Spleen (tissue), 11 donors: ENCODE results near the gene CLCN3. TPM values are rescaled to one million over a fixed set of nuclear protein-coding genes. Genes with fewer than 3 reads are reported as not detected.

ENCODE experiments used
- DNase-seq: peaks from one replicate; pipeline ENCODE4 v3.0.0-alpha.2; 2020
- H3K27ac ChIP-seq, 8 donors: fragments of 200-600 bp; sonication (generic) in 7 of 8; 1 replicate in 4 of 8; 2 replicates in 4 of 8; pipeline versions ENCODE4 v1.5.0 to v1.8.0; 2016 to 2021; ENCODE audit warnings: inconsistent platforms in 4 of 8, mild to moderate bottlenecking in 4 of 8, moderate library complexity in 1 of 8
- H3K27me3 ChIP-seq, 7 donors: fragments of 200-600 bp; sonication (generic) in 6 of 7; replicated peaks in 1 of 7; 1 replicate in 4 of 7; 2 replicates in 3 of 7; pipeline versions ENCODE4 v1.5.0 to v1.8.0; 2016 to 2021; ENCODE audit warnings: inconsistent platforms in 3 of 7, mild to moderate bottlenecking in 1 of 7
- H3K36me3 ChIP-seq, 6 donors: fragments of 200-600 bp; sonication (generic) in 5 of 6; 1 replicate in 4 of 6; 2 replicates in 2 of 6; pipeline versions ENCODE4 v1.5.0 to v1.8.0; 2016 to 2021; ENCODE audit warnings: inconsistent platforms in 2 of 6
- H3K4me1 ChIP-seq, 6 donors: fragments of 200-600 bp; sonication (generic) in 5 of 6; 1 replicate in 3 of 6; 2 replicates in 3 of 6; pipeline versions ENCODE4 v1.5.0 to v1.8.0; 2016 to 2021; ENCODE audit warnings: inconsistent platforms in 3 of 6
- H3K4me3 ChIP-seq, 8 donors: fragments of 200-600 bp; sonication (generic) in 7 of 8; 1 replicate in 4 of 8; 2 replicates in 4 of 8; pipeline versions ENCODE4 v1.5.0 to v1.8.0; 2016 to 2021; ENCODE audit warnings: inconsistent platforms in 4 of 8, mild to moderate bottlenecking in 4 of 8, moderate library complexity in 2 of 8
- H3K9me3 ChIP-seq, 8 donors: fragments of 200-600 bp; sonication (generic) in 7 of 8; 1 replicate in 4 of 8; 2 replicates in 4 of 8; pipeline versions ENCODE4 v1.5.0 to v1.8.0; 2016 to 2021; ENCODE audit warnings: inconsistent platforms in 4 of 8
- CTCF ChIP-seq, 11 experiments: fragments of 200-600 bp in 7 of 11; fragments of 450-650 bp in 4 of 11; sonication (generic) in 4 of 11; IDR thresholded peaks in 8 of 11; conservative IDR thresholded peaks in 3 of 11; 1 replicate in 7 of 11; 2 replicates in 4 of 11; pipeline versions ENCODE4 v1.4.0 to v1.8.0; 2016 to 2021; ENCODE audit warnings: antibody characterized with exemption in 11 of 11, inconsistent platforms in 4 of 11, mild to moderate bottlenecking in 1 of 11
- POLR2A ChIP-seq, 3 donors: fragments of 450-650 bp; IDR thresholded peaks; one replicate each; pipeline ENCODE4 v1.5.1; 2017; ENCODE audit warnings: antibody characterized with exemption in 3 of 3, mild to moderate bottlenecking in 1 of 3
- POLR2AphosphoS5 ChIP-seq, 3 donors: sonication (generic); formaldehyde crosslinking; IDR thresholded peaks; one replicate each; pipeline ENCODE4 v1.5.1; 2017; ENCODE audit warnings: antibody characterized with exemption in 3 of 3
- WGBS, 5 donors: extraction: QIAGEN DNeasy Blood & Tissue Kit in 3 of 5; methylation state at CpG; one replicate each; pipeline versions ENCODE4 v1.1.5 to v1.1.7; 2013 to 2018; 5-methylcytosine and 5-hydroxymethylcytosine counted together
- intact Hi-C: fragments of 100-400 bp; cut with DNase I; formaldehyde crosslinking; loops from one replicate; pipeline ENCODE4 v1.15.0; 2023; ENCODE audit warnings: low total_unique reads
- polyA plus RNA-seq, 3 donors: library from polyadenylated mRNA; stranded (reverse); fragments of 200-250 nt; gene quantifications; one replicate each; pipeline ENCODE4 v1.2.1, GENCODE V29; 2013
- total RNA-seq, 7 donors: library from RNA; depleted of rRNA in 3 of 7; stranded (reverse); fragments of >200 nt in 3 of 7; fragmentation: NEBNext Ultra II Directional in 4 of 7; extraction: Animal tissue kit (Norgen Biotek cat#: 25700) in 4 of 7; gene quantifications; one replicate each; pipeline versions ENCODE4 v1.1.0 to v1.2.1, GENCODE V29; 2016 to 2021
- donor health status: healthy with polysubstance abuse.
- donor health status: DM: no; HTN: no; CAD: no; lungs with moderate emphysema.
- donor health status: DM: no; HTN: no; CAD: no.
- donor health status: Bipolar disorder and iron deficiency.
- donor health status: healthy.
- donor health status: DM: no; HTN: no; CAD: no.
- donor health status: DM: yes; HTN: yes; CAD: no.

Gene CLCN3
- total and polyA plus RNA-seq, 10 donors = 4.0 to 43.3 (median 30.4) TPM

GRCh38 chr4:169659716-169660670 is 39.6 kb downstream of the CLCN3 start:
- Histone ChIP-seq H3K4me1 (peaks cover 6 to 43% (median 23%) of the 10 kb centered on the region in 6 donors), H3K27ac (peak overlapping the region in 7 of 8 donors; percentile 21 to 77 (median 69)), H3K4me3 (peak overlapping the region; percentile 1 to 62 (median 30)), H3K27me3 (no peaks in the 10 kb centered on the region), H3K36me3 (no peaks in the 10 kb centered on the region), H3K9me3 (no peaks in the 10 kb centered on the region)
- WGBS, 5 donors = 20 to 29% (median 22%) methylated on average over 14 of the region's 14 CpGs
- TF ChIP-seq POLR2A (IDR thresholded peaks at IDR 0.05) (no peak), POLR2AphosphoS5 (IDR thresholded peaks at IDR 0.05) (peak in 1 of 3 donors; percentile 55)
- intact Hi-C loops = no loop called here
- DNase-seq = no peak

DNA sequence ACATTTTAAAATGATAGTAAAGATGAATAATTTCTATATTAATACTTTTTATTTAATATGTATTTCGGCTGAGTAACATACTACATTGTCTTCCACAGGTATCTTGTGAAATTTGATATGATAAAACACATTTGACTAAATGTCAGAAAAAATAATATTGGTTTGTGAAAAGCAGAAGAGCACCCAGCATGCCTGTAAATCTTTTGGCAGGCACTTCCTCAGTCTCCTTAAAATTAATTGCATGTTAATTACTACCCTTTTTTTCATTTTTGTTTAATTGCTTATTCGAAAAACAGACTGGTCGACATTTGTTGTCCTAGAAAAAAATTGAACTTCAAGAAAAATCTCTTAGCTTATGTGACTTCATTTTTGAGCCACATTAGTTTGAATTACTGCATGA is 40.6 kb downstream of the CLCN3 start:
- Histone ChIP-seq H3K27ac (peak overlapping the region in 4 of 8 donors; percentile 39 to 77 (median 69)), H3K9me3 (no peaks in the 10 kb centered on the region), H3K4me1 (peaks cover 6 to 51% (median 23%) of the 10 kb centered on the region in 6 donors), H3K4me3 (peak overlapping the region in 1 of 8 donors; percentile 32), H3K36me3 (peaks cover 0 to 2% (median 0%) of the 10 kb centered on the region in 6 donors), H3K27me3 (no peaks in the 10 kb centered on the region)
- no peak for DNase-seq
- intact Hi-C loops = no loop called here
- WGBS, 5 donors = 68 to 73% (median 70%) methylated on average over 3 of the region's 3 CpGs
- TF ChIP-seq POLR2AphosphoS5 (IDR thresholded peaks at IDR 0.05) (no peak), POLR2A (IDR thresholded peaks at IDR 0.05) (no peak), CTCF (IDR thresholded peaks at IDR 0.05 in 8 of 11, conservative IDR thresholded peaks at IDR 0.05 in 3 of 11) (no peak)

DNA sequence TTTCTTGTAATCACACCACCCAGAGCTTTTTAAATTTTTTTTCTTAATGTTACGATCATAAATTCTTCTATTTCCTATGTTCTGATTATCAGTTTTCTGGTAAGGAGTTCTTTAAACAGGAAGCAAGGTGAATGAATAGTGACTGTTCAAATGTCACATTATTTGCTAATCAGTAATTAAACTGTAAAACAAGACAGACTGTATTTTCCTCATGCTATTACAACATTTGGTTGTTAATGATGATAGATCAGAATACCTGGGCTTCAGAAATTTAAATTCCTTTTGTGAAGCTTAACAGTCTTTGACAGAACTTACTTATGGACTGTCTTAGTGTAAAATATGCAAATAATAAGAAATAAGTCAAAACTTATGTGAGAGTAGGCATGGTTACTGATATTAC is 41.4 kb downstream of the CLCN3 start:
- Histone ChIP-seq H3K9me3 (peaks cover 0 to 7% (median 4%) of the 10 kb centered on the region in 8 donors), H3K27ac (no peak overlapping the region), H3K27me3 (no peaks in the 10 kb centered on the region), H3K4me1 (peaks cover 6 to 51% (median 23%) of the 10 kb centered on the region in 6 donors), H3K4me3 (no peak overlapping the region), H3K36me3 (peaks cover 0 to 9% (median 0%) of the 10 kb centered on the region in 6 donors)
- 90 to 98% (median 96%) methylated on average over 1 of the region's 1 CpG for WGBS, 5 donors
- intact Hi-C loops = no loop called here
- no peak for TF ChIP-seq POLR2A (IDR thresholded peaks at IDR 0.05)
- no peak for TF ChIP-seq POLR2AphosphoS5 (IDR thresholded peaks at IDR 0.05)
- TF ChIP-seq CTCF (IDR thresholded peaks at IDR 0.05 in 8 of 11, conservative IDR thresholded peaks at IDR 0.05 in 3 of 11) = no peak
- no peak for DNase-seq

GRCh38 chr4:169662206-169662605 is 41.8 kb downstream of the CLCN3 start:
- H3K27ac ChIP-seq = no peak overlapping the region

More at GRCh38 chr4:169662206-169662605, 41.8 kb downstream of the CLCN3 start:
- peaks cover 6 to 51% (median 23%) of the 10 kb centered on the region in 6 donors for H3K4me1 ChIP-seq
- 91 to 98% (median 96%) methylated on average over 3 of the region's 3 CpGs for WGBS, 5 donors
- H3K4me3 ChIP-seq = no peak overlapping the region
- peaks cover 0 to 13% (median 0%) of the 10 kb centered on the region in 6 donors for H3K36me3 ChIP-seq
- H3K9me3 ChIP-seq = peaks cover 0 to 11% (median 9%) of the 10 kb centered on the region in 8 donors
- TF ChIP-seq POLR2A (IDR thresholded peaks at IDR 0.05) (no peak), CTCF (IDR thresholded peaks at IDR 0.05 in 8 of 11, conservative IDR thresholded peaks at IDR 0.05 in 3 of 11) (no peak)
- no peak for DNase-seq
- intact Hi-C loops = no loop called here
- H3K27me3 ChIP-seq = no peaks in the 10 kb centered on the region
